ENCODE measurements around the gene PRIM1. TPM values are rescaled to one million over a fixed set of nuclear protein-coding genes. Genes with fewer than 3 reads are reported as not detected.
A peak's percentile ranks its signal among the peaks of the same experiment; 100 is the strongest.

PRIM1 gene
- total RNA-seq, 1 donor from 2014 or later, result 9.3 TPM

DNA sequence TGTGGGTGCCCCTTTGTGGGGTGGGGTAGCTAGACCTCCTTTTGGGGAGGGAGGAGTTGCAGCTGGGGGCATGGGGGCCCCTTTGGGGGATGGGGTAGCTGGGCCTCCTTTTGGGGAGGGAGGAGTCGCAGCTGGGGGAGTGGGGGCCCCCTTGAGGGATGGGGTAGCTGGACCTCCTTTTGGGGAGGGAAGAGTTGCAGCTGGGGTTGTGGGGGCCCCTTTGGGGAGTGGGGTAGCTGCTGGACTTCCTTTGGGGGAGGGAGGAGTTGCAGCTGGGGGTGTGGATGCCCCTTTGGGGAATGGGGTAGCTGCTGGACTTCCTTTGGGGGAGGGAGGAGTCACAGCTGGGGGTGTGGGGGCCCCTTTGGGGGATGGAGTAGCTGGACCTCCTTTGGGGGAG is 34.0 kb downstream of the PRIM1 start:
- no peak overlapping the region for H3K27ac ChIP-seq
- intact Hi-C loops (cut with DNase I), result no loop called here
- H3K4me3 ChIP-seq, result no peak overlapping the region
- DNase-seq (peak; percentile 21), ATAC-seq (no peak)
- peaks cover 56% of the 10 kb centered on the region for H3K36me3 ChIP-seq
- H3K4me1 ChIP-seq, result peaks cover 45% of the 10 kb centered on the region
- no peaks in the 10 kb centered on the region for H3K9me3 ChIP-seq
- TF ChIP-seq, protein P1, sequence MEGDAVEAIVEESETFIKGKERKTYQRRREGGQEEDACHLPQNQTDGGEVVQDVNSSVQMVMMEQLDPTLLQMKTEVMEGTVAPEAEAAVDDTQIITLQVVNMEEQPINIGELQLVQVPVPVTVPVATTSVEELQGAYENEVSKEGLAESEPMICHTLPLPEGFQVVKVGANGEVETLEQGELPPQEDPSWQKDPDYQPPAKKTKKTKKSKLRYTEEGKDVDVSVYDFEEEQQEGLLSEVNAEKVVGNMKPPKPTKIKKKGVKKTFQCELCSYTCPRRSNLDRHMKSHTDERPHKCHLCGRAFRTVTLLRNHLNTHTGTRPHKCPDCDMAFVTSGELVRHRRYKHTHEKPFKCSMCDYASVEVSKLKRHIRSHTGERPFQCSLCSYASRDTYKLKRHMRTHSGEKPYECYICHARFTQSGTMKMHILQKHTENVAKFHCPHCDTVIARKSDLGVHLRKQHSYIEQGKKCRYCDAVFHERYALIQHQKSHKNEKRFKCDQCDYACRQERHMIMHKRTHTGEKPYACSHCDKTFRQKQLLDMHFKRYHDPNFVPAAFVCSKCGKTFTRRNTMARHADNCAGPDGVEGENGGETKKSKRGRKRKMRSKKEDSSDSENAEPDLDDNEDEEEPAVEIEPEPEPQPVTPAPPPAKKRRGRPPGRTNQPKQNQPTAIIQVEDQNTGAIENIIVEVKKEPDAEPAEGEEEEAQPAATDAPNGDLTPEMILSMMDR (IDR thresholded peaks at IDR 0.05), result no peak
- no peaks in the 10 kb centered on the region for H3K27me3 ChIP-seq

DNA sequence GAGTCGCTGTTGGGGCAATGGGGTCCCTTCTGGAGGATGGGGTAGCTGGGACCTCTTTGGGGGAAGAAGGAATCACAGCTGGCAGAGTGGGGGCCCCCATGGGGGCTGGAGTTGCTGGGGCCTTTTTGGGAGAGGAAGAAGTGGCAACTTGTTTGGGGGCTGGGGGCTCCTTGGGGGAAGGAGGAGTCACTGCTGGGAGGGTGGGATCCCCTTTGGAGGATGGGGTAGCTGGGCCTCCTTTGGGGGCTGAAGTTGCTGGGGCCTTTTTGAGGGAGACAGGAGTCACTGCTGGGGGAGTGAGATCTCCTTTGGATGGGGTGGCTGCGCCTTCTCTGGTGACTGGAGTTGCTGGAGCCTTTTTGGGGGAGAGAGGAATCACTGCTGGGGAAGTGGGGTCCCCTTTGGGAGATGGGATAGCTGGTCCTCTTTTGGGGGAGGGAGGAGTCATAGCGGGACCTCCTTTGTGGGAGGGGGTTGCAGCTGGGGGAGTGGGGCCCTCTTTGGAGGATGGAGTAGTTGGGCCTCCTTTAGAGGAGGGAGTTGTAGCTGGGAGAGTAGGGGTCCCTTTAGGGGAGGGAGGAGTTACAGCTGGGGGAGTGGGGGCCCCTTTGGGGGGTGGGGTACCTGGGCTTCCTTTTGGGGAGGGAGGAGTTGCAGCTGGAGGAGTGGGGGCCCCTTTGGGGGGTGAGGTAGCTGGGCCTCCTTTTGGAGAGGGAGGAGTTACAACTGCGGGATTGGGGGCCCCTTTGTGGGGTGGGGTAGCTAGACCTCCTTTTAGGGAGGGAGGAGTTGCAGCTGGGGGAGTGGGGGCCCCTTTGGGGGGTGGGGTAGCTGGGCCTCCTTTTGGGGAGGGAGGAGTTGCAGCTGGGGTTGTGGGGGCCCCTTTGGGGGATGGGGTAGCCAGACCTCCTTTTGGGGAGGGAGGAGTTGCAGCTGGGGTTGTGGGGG is 34.9 kb downstream of the PRIM1 start:
- H3K36me3 ChIP-seq, result peaks cover 66% of the 10 kb centered on the region
- no peak overlapping the region for H3K4me3 ChIP-seq
- H3K9me3 ChIP-seq, result no peaks in the 10 kb centered on the region
- TF ChIP-seq, protein P1 (IDR thresholded peaks at IDR 0.05), result no peak
- no peak overlapping the region for H3K27ac ChIP-seq
- intact Hi-C loops (cut with DNase I), result no loop called here
- DNase-seq, result peak; percentile 25
- ATAC-seq, result no peak
- H3K27me3 ChIP-seq, result no peaks in the 10 kb centered on the region
- H3K4me1 ChIP-seq, result peaks cover 36% of the 10 kb centered on the region

DNA sequence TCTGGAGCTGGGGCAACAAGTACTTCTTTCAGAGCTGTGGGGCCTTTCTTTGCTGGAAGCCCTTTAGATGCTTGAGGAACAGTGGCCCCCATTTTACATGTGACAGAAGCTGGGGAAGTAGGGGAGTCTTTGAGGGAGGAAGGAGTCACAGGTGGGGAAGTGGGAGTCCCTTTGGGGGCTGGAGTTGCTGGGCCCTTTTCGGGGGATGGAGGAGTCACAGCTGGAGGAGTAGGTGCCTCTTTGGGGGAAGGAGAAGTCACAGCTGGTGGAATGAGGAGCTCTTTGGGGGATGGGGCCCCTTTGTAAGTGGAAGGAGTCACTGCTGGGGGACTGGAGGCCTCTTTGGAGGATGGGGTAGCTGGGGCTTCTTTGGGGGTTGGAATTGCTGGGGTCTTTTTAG is 35.7 kb downstream of the PRIM1 start:
- peaks cover 70% of the 10 kb centered on the region for H3K36me3 ChIP-seq
- intact Hi-C loops (cut with DNase I), result no loop called here
- no peak overlapping the region for H3K4me3 ChIP-seq
- H3K4me1 ChIP-seq, result peaks cover 29% of the 10 kb centered on the region
- peak; percentile 15 for DNase-seq
- TF ChIP-seq, protein P1 (IDR thresholded peaks at IDR 0.05), result no peak
- ATAC-seq, result no peak
- H3K9me3 ChIP-seq, result no peaks in the 10 kb centered on the region
- no peaks in the 10 kb centered on the region for H3K27me3 ChIP-seq
- H3K27ac ChIP-seq, result no peak overlapping the region

DNA sequence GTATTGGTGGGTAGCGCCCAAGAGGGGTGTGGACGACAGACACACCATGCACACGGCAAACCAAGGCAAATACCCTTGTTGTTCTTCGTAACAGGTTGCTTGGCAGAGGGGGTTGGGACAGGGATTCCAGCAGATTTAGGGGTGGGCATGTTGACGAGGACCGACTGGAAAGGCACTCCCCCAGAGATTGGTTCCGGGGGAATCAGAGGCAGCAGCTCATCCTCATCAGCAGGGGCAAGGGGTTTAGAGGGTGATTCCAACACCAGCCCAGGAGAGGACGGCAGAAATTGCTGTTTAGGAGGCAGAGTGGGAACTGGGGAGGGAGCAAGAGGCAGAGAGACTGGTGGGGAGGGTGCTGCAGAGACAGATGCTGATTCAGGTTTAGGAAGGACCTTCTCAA is 36.3 kb downstream of the PRIM1 start:
- Histone ChIP-seq H3K9me3 (no peaks in the 10 kb centered on the region), H3K4me3 (no peak overlapping the region), H3K27me3 (no peaks in the 10 kb centered on the region), H3K4me1 (peaks cover 22% of the 10 kb centered on the region), H3K36me3 (peaks cover 69% of the 10 kb centered on the region), H3K27ac (no peak overlapping the region)
- TF ChIP-seq, protein P1 (IDR thresholded peaks at IDR 0.05), result no peak
- intact Hi-C loops (cut with DNase I), result no loop called here
- DNase-seq, result peak; percentile 37
- no peak for ATAC-seq

DNA sequence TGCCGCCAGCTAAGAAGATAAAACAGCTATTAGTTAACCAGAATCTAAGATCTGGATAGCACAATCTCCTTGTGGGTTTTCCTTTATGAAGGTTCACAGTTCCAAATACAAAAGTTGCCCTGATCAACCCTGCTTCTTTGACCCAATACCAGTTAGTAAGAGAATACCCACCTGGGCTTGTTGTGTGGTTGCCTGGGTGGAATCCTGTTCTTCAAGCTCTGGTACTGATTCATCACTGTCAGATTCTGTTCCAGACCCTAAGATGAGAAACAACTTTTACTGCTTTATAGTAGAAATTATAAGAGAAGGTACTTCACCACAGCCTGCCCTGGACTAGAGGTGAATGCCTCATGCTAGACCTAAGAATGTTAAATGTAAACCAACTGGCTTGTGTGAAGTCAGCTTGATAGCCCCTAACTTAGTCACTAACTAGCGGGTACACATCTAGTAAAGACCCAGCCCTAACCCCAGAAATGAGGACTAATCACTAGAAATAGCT is 37.6 kb downstream of the PRIM1 start:
- Histone ChIP-seq H3K9me3 (no peaks in the 10 kb centered on the region), H3K27me3 (no peaks in the 10 kb centered on the region), H3K4me3 (no peak overlapping the region), H3K27ac (no peak overlapping the region), H3K36me3 (peaks cover 56% of the 10 kb centered on the region), H3K4me1 (peaks cover 9% of the 10 kb centered on the region)
- no peak for DNase-seq
- TF ChIP-seq, protein P1 (IDR thresholded peaks at IDR 0.05), result no peak
- intact Hi-C loops (cut with DNase I), result no loop called here
- ATAC-seq, result no peak
